ENCODE results near the gene NFAM1. TPM values are rescaled to one million over a fixed set of nuclear protein-coding genes. Genes with fewer than 3 reads are reported as not detected.

The NFAM1 gene
- total RNA-seq, 2 experiments from 2014 or later: 0.10 to 0.15 TPM

GRCh38 chr22:42331014-42331413, 101.2 kb downstream of the NFAM1 start:
- H3K4me1 Mint-ChIP-seq (ENCODE audit: low read depth): peaks cover 33% of the 10 kb centered on the region
- H3K27ac Mint-ChIP-seq: no peak overlapping the region
- H3K9me3 Mint-ChIP-seq: no peaks in the 10 kb centered on the region
- DNase-seq: no peak
- intact Hi-C loops (cut with micrococcal nuclease): no loop called here
- CTCF ChIA-PET: no interaction called here
- H3K36me3 Mint-ChIP-seq (ENCODE audit: low read depth): no peaks in the 10 kb centered on the region
- H3K27me3 Mint-ChIP-seq (ENCODE audit: low read depth): no peaks in the 10 kb centered on the region
- no peak overlapping the region for H3K4me3 Mint-ChIP-seq

Other genes with a start within 250 kb of the NFAM1 start
- 10 to 100 TPM; 59.2 to 60.0 TPM for gene TCF20, start 161.8 kb downstream of the NFAM1 start, total RNA-seq
- 100 to 1,000 TPM; 104 to 111 TPM for gene RRP7A, start 87.4 kb upstream of the NFAM1 start, total RNA-seq
- 1 to 10 TPM in 1 of 2 experiments, under 1 TPM in 1; 0.36 to 1.3 TPM for gene SERHL2, start 121.6 kb upstream of the NFAM1 start, total RNA-seq
- gene POLDIP3, start 182.5 kb upstream of the NFAM1 start, total RNA-seq: 10 to 100 TPM; 83.7 to 93.8 TPM
- gene ATP5MGL, start 208.2 kb upstream of the NFAM1 start, total RNA-seq: under 1 TPM in 1 of 2 experiments, not detected in 1; 0.40 TPM
- 10 to 100 TPM; 61.2 to 63.9 TPM for gene CYB5R3, start 217.0 kb upstream of the NFAM1 start, total RNA-seq

Data from activated naive CD4-positive, alpha-beta T cell treated with anti-CD3 and anti-CD28 coated beads for 36 hours (primary cell).